ENCODE measurements around the gene GNAT2.

GNAT2 gene

DNA sequence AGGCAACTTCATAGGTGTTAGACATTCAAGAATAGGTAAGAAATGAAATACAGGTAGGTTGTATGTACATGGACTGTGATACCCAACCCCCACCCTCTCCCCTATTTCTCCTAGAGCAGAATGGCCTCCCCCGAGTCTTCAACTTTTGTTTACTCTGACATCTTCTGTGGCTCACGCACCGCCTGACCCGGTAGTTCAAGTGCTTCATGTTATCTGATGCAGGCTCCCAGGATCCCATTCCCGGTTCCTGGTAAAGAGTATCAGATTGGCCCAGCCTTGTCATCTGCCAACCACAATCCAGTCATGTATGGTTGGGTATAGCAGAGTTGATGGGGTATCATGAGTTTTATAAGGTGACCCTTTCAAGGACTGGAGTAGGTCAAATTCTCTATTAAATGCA lies 61.9 kb downstream of the GNAT2 start:
- CTCF ChIA-PET: no interaction called here
- TF ChIP-seq, protein P1, sequence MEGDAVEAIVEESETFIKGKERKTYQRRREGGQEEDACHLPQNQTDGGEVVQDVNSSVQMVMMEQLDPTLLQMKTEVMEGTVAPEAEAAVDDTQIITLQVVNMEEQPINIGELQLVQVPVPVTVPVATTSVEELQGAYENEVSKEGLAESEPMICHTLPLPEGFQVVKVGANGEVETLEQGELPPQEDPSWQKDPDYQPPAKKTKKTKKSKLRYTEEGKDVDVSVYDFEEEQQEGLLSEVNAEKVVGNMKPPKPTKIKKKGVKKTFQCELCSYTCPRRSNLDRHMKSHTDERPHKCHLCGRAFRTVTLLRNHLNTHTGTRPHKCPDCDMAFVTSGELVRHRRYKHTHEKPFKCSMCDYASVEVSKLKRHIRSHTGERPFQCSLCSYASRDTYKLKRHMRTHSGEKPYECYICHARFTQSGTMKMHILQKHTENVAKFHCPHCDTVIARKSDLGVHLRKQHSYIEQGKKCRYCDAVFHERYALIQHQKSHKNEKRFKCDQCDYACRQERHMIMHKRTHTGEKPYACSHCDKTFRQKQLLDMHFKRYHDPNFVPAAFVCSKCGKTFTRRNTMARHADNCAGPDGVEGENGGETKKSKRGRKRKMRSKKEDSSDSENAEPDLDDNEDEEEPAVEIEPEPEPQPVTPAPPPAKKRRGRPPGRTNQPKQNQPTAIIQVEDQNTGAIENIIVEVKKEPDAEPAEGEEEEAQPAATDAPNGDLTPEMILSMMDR (conservative IDR thresholded peaks at IDR 0.05; ENCODE audit: low read depth): no peak
- H3K27ac ChIP-seq: no peak overlapping the region
- POLR2A ChIA-PET (ENCODE audit: low non-redundant PET): no interaction called here
- DNase-seq (ENCODE audit: low spot score): no peak

GRCh38 chr1:109556563-109556962 lies 62.9 kb downstream of the GNAT2 start:
- DNase-seq (ENCODE audit: low spot score): no peak
- TF ChIP-seq, protein P1 (conservative IDR thresholded peaks at IDR 0.05; ENCODE audit: low read depth): no peak
- CTCF ChIA-PET: interaction anchor here (0.7 kb wide), 1 partner anchor 98 kb away, joined by 3 read pairs; no protein-coding TSS in a partner anchor
- POLR2A ChIA-PET (ENCODE audit: low non-redundant PET): no interaction called here
- no peak overlapping the region for H3K27ac ChIP-seq

Data from RWPE1 (cell line).